Upper lobe of right lung (tissue), 1 donor: ENCODE measurements around the gene CYP4F11. TPM values are rescaled to one million over a fixed set of nuclear protein-coding genes. Genes with fewer than 3 reads are reported as not detected.

Source experiments
- ATAC-seq: fragments of 200-7000 bp; cut with Tn5 transposase; one replicate; pipeline ENCODE4 v1.9.1; 2020; ENCODE audit warnings: mild to moderate bottlenecking, moderate library complexity
- DNase-seq: peaks from one replicate; pipeline ENCODE4 v3.0.0-alpha.2; 2020
- H3K27ac ChIP-seq: fragments of 200-600 bp; one replicate; pipeline ENCODE4 v1.8.0; 2022
- H3K27me3 ChIP-seq: fragments of 200-600 bp; one replicate; pipeline ENCODE4 v1.8.0; 2022; ENCODE audit warnings: mild to moderate bottlenecking
- H3K36me3 ChIP-seq: fragments of 200-600 bp; one replicate; pipeline ENCODE4 v1.8.0; 2022
- H3K4me1 ChIP-seq: fragments of 200-600 bp; one replicate; pipeline ENCODE4 v1.8.0; 2022
- H3K4me3 ChIP-seq: fragments of 200-600 bp; one replicate; pipeline ENCODE4 v1.8.0; 2022; ENCODE audit warnings: mild to moderate bottlenecking
- H3K9me3 ChIP-seq: fragments of 200-600 bp; one replicate; pipeline ENCODE4 v1.8.0; 2022
- intact Hi-C: fragments of 100-400 bp; cut with DNase I; formaldehyde crosslinking; loops from one replicate; pipeline ENCODE4 v1.11.0; 2022
- total RNA-seq: library from RNA; stranded (reverse); fragmentation: NEBNext Ultra II Directional; extraction: Animal tissue kit (Norgen Biotek cat#: 25700); gene quantifications from one replicate; pipeline ENCODE4 v1.2.1, GENCODE V29; 2021
- TF ChIP-seq, protein P1 (sequence below): fragments of 200-600 bp; IDR thresholded peaks from one replicate; pipeline ENCODE4 v1.8.0; 2022; ENCODE audit warnings: antibody characterized with exemption
- donor health status: DM: no; HTN: yes; CAD: no; lungs with severe emphysema.

The CYP4F11 gene
- total RNA-seq, 1 donor from 2014 or later = 3.5 TPM

DNA sequence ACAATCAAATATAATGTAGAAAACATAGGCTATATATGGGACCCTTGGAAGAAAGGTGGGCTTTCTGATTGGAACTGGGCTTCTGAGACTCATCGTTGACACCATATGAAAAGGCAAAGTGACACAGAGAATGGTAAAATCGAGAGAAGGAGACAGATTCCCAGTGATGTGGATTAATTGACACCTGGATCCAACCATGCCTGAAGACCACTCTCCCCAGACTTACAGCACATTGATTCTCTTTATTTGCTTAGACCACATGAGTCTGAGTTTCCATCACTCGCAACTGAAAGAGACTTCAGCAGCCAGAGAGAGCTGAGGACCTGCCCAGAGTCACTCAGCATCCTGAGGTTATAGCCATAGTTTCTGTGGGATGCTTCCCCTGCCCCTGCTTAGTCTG, 6.0 kb downstream of the CYP4F11 start:
- no peaks in the 10 kb centered on the region for H3K9me3 ChIP-seq
- H3K27me3 ChIP-seq = no peaks in the 10 kb centered on the region
- TF ChIP-seq, protein P1, sequence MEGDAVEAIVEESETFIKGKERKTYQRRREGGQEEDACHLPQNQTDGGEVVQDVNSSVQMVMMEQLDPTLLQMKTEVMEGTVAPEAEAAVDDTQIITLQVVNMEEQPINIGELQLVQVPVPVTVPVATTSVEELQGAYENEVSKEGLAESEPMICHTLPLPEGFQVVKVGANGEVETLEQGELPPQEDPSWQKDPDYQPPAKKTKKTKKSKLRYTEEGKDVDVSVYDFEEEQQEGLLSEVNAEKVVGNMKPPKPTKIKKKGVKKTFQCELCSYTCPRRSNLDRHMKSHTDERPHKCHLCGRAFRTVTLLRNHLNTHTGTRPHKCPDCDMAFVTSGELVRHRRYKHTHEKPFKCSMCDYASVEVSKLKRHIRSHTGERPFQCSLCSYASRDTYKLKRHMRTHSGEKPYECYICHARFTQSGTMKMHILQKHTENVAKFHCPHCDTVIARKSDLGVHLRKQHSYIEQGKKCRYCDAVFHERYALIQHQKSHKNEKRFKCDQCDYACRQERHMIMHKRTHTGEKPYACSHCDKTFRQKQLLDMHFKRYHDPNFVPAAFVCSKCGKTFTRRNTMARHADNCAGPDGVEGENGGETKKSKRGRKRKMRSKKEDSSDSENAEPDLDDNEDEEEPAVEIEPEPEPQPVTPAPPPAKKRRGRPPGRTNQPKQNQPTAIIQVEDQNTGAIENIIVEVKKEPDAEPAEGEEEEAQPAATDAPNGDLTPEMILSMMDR = no peak
- ATAC-seq = no peak
- no peaks in the 10 kb centered on the region for H3K36me3 ChIP-seq
- no peak overlapping the region for H3K4me3 ChIP-seq
- H3K4me1 ChIP-seq = no peaks in the 10 kb centered on the region
- intact Hi-C loops = no loop called here
- DNase-seq = no peak
- no peak overlapping the region for H3K27ac ChIP-seq

DNA sequence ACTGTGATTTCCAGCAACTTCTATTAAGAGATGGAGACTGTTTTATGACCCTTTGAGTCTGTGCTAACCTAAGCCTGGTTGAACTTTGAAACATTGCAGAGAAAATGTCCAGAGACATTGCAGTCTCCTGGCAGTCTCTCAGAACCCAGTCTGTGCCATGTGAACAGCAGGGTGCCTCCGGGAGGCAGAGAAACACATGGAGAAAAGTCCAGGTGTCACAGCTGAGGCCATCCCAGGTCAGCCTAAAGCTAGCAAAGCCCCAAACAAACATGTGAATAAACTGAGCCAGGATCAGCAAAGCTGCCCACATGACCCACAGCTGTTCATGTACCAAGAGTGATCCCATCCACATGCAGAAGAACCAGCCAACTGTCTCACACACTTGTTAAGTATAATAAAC, 7.8 kb downstream of the CYP4F11 start:
- no peaks in the 10 kb centered on the region for H3K27me3 ChIP-seq
- H3K36me3 ChIP-seq = no peaks in the 10 kb centered on the region
- no peak overlapping the region for H3K27ac ChIP-seq
- no peaks in the 10 kb centered on the region for H3K9me3 ChIP-seq
- intact Hi-C loops = no loop called here
- DNase-seq (no peak), ATAC-seq (no peak)
- H3K4me1 ChIP-seq = no peaks in the 10 kb centered on the region
- TF ChIP-seq, protein P1 = no peak
- no peak overlapping the region for H3K4me3 ChIP-seq

DNA sequence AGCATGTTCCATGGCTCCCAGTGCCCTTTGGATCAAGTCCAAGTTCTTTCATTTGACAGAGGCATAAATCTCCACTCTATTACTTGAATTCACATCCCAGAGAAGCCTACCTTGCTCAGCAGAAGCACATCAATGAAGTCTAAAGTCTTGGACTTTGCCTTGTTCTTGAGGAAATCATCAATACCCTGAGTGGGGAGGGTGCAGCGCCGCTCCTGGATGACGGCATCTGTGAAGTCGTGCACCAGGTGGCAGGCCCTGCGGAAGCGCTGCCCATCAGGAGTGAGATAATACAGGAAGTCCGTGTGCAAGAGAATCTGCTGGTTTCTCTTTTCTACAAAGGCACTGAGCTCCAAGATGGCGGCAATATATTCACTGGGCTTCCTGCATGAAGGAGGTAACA, 10.6 kb downstream of the CYP4F11 start:
- Histone ChIP-seq H3K27me3 (no peaks in the 10 kb centered on the region), H3K9me3 (no peaks in the 10 kb centered on the region), H3K36me3 (no peaks in the 10 kb centered on the region), H3K27ac (no peak overlapping the region), H3K4me1 (no peaks in the 10 kb centered on the region), H3K4me3 (no peak overlapping the region)
- DNase-seq (no peak), ATAC-seq (no peak)
- intact Hi-C loops = no loop called here
- TF ChIP-seq, protein P1 = no peak

DNA sequence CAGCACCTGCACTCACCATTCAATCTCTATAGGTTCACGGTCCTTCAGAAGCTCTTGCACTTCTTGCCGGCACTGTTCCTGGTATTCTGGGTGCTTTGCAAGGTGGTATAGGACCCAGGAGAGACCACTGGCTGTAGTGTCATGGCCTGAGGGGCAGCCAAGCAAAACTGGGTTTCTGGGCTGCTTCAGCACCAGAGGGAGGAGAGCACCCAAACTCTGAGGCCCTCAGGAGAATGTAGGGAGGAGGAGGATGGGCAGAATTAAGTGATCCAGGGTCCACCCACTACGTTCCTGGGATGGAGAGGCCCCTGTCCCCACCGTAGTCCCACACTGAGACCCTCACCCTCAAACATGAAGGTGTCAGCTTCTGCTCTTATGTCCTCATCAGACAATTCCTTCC, 12.3 kb downstream of the CYP4F11 start:
- Histone ChIP-seq H3K4me3 (no peak overlapping the region), H3K36me3 (no peaks in the 10 kb centered on the region), H3K4me1 (no peaks in the 10 kb centered on the region), H3K9me3 (no peaks in the 10 kb centered on the region), H3K27ac (no peak overlapping the region), H3K27me3 (no peaks in the 10 kb centered on the region)
- intact Hi-C loops = no loop called here
- TF ChIP-seq, protein P1 = no peak
- DNase-seq (no peak), ATAC-seq (no peak)

DNA sequence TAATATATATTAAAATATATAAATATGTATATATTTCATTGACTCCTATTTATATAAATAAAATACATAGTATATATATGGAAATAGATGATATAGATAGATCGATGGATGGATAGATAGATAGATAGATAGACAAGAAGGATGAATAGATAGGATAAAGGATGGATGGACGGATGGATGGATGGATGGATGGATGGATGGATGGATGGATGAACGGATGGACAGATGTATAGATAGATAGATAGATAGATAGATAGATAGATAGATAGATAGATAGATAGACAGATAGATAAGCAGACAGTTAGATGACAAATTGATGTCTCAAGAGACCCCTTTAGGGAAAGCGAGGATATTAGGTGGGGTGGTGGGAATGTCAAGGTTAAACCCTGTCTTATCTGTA, 15.1 kb downstream of the CYP4F11 start:
- H3K9me3 ChIP-seq = no peaks in the 10 kb centered on the region
- no peak for ATAC-seq
- H3K27ac ChIP-seq = no peak overlapping the region
- TF ChIP-seq, protein P1 = no peak
- no peaks in the 10 kb centered on the region for H3K4me1 ChIP-seq
- intact Hi-C loops = no loop called here
- no peak overlapping the region for H3K4me3 ChIP-seq
- no peaks in the 10 kb centered on the region for H3K27me3 ChIP-seq
- H3K36me3 ChIP-seq = no peaks in the 10 kb centered on the region
- no peak for DNase-seq

DNA sequence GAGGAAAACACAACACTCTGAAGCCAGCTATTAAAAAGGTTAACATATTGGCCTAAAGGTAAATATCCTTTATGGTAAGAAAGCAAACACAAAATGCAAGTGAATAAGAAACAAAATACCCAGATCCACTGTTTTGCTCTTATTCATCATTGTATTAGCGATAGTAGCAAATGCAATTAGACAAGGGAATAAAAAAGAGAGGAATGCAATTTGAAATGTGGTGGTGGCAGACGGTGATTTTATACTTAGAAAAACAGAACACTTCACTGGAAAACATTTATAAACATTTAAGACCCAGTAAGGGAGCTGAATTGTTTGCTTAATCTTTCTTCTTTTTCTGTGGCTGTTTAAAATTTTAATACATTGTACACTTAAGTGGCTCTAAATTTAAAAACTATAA, 19.2 kb downstream of the CYP4F11 start:
- Histone ChIP-seq H3K4me3 (no peak overlapping the region), H3K9me3 (no peaks in the 10 kb centered on the region), H3K27ac (no peak overlapping the region), H3K36me3 (no peaks in the 10 kb centered on the region), H3K4me1 (no peaks in the 10 kb centered on the region), H3K27me3 (peaks cover 11% of the 10 kb centered on the region)
- TF ChIP-seq, protein P1 = no peak
- DNase-seq (no peak), ATAC-seq (no peak)
- intact Hi-C loops = no loop called here
